GM18520 (cell line): Measurements from ENCODE around the gene NDUFB8.
"Not testable (repeated sequence)": the region's sequence is repeated elsewhere in the genome, so short reads cannot be mapped to it uniquely, and the experiment has no call there.

Source experiments
- ATAC-seq: cut with Tn5 transposase; IDR thresholded peaks from one replicate; pipeline ENCODE4 v1.9.1; 2021; ENCODE audit not compliant: unreplicated experiment

The NDUFB8 gene

GRCh38 chr10:100529475-100530298 is at the start of gene NDUFB8:
Gene NDUFB8 (minus strand): TSS chr10:100529871. CDS start chr10:100529851, 20 bp downstream.
- no peak for ATAC-seq

- ATAC-seq = no peak
Measured at GRCh38 chr10:100576282-100576635, 46.6 kb upstream of the NDUFB8 start.

- no peak for ATAC-seq
Measured at GRCh38 chr10:100575585-100576281, 46.1 kb upstream of the NDUFB8 start.

GRCh38 chr10:100575146-100575545 is 45.5 kb upstream of the NDUFB8 start:
- ATAC-seq = not testable (repeated sequence)

- ATAC-seq = no peak
Measured at GRCh38 chr10:100571084-100571856, 41.6 kb upstream of the NDUFB8 start.

- no peak for ATAC-seq
Measured at GRCh38 chr10:100570506-100570905, 40.8 kb upstream of the NDUFB8 start.

- ATAC-seq = no peak
Measured at GRCh38 chr10:100569687-100570481, 40.2 kb upstream of the NDUFB8 start.

- ATAC-seq = no peak
Measured at GRCh38 chr10:100568912-100569311, 39.2 kb upstream of the NDUFB8 start.

GRCh38 chr10:100567826-100568225 is 38.2 kb upstream of the NDUFB8 start:
- ATAC-seq = no peak

- no peak for ATAC-seq
Measured at GRCh38 chr10:100567249-100567648, 37.6 kb upstream of the NDUFB8 start.

GRCh38 chr10:100566561-100566960 is 36.9 kb upstream of the NDUFB8 start:
- ATAC-seq = no peak

GRCh38 chr10:100565206-100565985 is 35.7 kb upstream of the NDUFB8 start:
- no peak for ATAC-seq

GRCh38 chr10:100562008-100562672 is 32.5 kb upstream of the NDUFB8 start:
- ATAC-seq = no peak

GRCh38 chr10:100561005-100561404 is 31.3 kb upstream of the NDUFB8 start:
- ATAC-seq = no peak

GRCh38 chr10:100560248-100560647 is 30.6 kb upstream of the NDUFB8 start:
- no peak for ATAC-seq

GRCh38 chr10:100554902-100555301 is 25.2 kb upstream of the NDUFB8 start:
- ATAC-seq = no peak

GRCh38 chr10:100553929-100554328 is 24.3 kb upstream of the NDUFB8 start:
- ATAC-seq = no peak

- no peak for ATAC-seq
Measured at GRCh38 chr10:100551738-100552137, 22.1 kb upstream of the NDUFB8 start.

GRCh38 chr10:100551196-100551595 is 21.5 kb upstream of the NDUFB8 start:
- no peak for ATAC-seq
